NCI-H1694 treated with DMSO at 0.1 percent for 48 hours (cell line): ENCODE measurements around the gene DPPA3.
"Not testable (repeated sequence)": the region's sequence is repeated elsewhere in the genome, so short reads cannot be mapped to it uniquely, and the experiment has no call there.

Experiments used
- DNase-seq: peaks from one replicate; lab custom pipeline; 2025; lab: John Stamatoyannopoulos, UW

DPPA3 gene

DNA sequence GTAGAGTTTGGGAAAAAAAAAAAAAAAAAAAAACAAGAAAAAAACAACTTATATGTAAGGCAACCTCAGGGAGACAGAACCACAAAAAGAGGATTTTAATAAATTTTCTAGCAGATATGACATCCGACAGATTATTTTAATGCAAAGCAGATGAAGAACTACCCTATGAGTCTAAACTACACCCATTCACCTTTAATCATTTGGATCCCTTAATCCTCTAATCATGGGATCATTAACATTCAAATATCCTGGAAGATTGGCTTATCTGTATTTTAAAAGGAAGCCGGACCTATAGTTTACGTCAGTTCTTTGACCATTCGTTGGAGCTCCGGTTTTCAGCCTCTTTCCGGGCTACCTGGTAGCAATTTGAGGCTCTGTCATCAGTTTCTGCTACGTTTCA, at the start of gene DPPA3:
Gene DPPA3 (plus strand): TSS at position 301 of the 400 bp plus-strand sequence. CDS start 138 bp downstream, outside the sequence.
- no peak for DNase-seq

DNA sequence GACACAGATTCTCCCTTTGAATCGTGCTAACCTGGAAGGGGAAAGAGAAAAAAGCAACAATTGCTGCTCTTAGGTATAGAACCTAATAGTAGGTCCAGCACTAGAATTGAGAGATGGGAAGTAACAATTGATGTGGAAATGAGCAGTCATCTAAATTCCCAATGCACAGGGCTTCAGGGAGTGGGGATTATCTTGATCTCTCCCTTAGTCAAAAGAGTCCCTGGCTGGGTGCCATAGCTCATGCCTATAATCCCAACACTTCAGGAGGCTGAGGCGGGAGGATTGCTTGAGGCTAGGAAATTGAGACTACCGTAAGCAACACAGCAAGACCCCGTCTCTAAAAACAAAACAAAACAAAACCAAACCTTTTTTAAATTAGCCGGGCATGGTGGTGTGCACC, 49.5 kb upstream of the DPPA3 start:
- DNase-seq = no peak

DNA sequence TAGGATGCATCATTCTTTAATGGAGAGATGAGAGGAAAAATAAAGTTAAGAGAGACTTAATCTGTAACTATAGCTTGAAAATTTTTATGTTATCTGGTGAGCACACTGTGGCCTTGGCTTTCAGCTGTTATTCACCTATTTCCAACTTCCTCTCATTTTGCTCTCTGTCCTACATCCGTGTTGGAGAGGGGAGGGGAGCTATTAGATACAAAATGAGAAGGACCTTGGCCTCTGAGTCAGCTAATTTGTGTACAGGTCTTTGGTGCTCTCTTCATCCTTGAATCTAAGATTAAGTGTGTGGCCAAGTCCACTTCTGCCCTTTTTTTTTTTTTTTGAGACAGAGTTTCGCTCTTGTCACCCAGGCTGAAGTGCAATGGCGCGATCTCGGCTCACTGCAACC, 44.6 kb upstream of the DPPA3 start:
- no peak for DNase-seq

DNA sequence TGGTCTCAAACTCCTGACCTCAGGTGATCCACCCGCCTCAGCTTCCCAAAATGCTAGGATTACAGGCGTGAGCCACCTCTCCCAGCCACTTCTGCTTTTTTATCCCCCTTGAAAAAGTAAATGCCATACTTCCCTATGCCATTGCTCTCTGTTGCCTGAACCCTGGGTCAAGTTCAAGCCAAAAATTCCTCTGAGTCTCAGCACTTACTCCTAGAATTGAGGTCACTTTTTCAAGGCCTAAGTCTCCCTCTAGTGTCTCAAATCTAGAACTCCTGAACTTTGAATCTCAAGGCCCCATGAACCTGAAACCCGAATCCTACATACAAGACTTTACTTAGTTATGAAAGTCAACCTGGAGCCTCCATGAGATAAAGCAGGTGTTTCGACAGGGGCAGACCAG, 44.1 kb upstream of the DPPA3 start:
- DNase-seq = no peak

DNA sequence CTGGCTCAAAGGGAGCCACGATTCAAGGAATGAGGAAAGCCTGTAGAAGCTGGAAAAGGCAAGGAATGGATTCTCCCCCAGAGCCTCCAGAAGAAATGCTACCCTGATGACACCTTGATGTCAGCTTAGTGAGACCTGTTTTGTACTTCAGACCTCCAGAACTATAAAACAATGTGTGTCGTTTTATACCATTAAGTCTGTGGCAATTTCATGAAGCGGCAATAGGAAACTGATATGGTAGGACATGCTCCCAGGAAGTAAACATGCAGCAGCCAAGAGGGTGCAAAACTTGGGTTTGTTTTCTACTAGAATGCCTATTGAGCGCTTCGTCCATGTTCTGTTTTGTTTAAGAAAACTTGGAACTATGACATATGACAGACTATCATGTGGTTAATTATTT, 43.1 kb upstream of the DPPA3 start:
- no peak for DNase-seq

DNA sequence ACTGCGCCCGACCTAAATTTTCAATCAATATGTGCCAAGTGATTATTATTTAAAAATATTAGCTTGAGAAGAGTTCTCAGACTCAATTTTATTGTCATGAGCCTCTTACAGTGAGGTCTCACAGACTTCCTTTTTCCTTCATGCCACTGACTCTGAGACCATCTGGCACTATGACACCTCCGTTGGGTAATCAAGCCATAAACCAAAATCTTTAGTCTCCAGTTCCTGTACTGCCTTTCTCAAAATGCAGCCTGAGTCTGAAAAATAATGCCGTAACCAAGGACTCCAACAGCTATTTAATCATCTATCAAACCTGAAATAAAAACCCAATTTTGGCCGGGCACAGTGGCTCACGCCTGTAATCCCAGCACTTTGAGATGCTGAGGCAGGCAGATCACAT, 35.8 kb upstream of the DPPA3 start:
- not testable (repeated sequence) for DNase-seq

DNA sequence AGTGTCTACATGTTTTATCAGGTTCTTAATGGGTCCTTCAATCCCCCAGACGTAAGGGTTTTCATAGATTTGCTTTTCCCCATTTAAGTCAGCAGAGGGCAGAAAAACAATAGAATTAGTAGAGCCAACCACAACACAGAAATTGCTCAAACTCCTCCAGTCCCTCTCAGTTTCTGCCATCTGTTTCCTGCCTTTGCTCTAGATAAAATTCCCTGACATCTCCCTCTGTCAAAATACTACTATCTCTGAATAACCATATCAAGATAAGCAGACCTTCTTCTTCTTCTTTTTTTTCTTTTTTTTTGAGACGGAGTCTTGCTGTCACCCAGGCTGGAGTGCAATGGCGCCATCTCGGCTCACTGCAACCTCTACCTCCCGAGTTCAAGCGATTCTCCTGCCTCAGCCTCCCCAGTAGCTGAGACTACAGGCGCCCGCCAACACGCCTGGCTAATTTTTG, 33.8 kb upstream of the DPPA3 start:
- peak; percentile 26 for DNase-seq

DNA sequence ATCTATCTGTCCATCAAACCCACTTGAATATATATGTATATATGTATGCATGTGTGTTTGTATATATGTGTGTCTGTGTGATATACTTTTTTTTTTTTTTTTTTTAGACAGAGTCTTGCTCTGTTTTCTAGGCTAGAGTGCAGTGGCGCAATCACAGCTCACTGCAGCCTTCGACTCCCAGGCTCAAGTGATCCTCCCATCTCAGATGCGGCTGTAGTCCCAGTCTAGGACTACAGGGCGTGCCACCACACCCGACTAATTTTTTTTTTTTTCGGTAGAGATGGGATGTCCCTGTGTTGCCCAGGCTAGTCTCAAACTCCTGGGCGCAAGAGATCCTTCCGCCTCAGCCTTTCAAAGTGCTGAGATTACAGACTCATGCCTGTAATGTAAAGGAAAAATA, 32.5 kb upstream of the DPPA3 start:
- no peak for DNase-seq

DNA sequence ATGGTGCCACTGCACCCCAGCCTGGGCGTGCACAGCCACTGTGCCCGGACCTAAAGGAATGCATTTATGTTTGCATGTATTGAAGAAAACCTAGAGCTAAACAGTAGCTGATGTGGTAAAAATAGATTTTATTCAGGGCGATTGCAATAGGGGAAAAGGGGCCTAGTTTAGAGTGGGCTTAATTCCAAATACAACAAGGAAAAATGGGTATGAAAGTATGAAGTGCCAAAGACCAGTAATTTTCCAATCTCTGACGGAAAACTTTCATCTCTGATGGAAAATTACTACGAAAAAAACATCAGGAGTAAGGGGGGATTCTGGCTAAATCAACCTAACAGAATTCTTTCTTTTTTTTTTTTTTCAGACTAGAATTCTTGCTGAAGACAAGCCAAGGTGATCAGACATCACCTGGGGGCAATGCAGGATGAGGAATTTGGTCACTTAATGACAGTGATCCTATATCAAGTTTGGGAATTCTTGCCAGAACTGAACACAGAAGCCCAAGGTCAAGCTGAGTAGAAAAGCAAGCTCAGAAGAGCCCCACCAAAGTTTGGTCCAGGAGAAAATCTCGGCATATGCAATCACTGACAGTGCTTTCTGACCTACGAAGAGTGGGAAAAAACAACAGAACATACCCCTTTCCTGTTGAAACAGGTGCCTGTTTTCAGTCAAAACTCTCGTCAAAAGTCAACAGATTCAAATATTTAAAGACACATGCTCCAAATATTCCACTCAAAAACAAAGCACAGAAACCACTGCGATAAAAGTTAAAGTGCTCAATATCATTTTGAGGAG, 31.8 kb upstream of the DPPA3 start:
- DNase-seq = no peak

DNA sequence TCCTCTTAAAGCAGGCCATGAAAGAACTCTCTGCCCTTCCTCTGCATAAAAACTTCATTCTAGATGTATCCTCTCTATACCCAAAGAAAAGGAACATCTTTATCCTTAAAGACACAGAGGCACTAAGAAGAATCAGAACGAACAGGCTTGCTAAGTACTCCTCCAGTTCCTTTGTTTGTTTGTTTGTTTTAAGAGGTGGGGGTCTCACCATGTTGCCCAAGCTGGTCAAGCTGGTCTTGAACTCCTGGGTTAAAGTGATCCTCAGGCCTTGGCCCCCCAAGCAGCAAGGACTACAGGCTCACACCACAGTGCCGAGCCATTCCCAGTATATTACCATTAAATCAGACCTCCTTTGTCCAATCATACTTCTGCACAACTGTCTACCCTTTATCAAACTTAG, 29.7 kb upstream of the DPPA3 start:
- no peak for DNase-seq

DNA sequence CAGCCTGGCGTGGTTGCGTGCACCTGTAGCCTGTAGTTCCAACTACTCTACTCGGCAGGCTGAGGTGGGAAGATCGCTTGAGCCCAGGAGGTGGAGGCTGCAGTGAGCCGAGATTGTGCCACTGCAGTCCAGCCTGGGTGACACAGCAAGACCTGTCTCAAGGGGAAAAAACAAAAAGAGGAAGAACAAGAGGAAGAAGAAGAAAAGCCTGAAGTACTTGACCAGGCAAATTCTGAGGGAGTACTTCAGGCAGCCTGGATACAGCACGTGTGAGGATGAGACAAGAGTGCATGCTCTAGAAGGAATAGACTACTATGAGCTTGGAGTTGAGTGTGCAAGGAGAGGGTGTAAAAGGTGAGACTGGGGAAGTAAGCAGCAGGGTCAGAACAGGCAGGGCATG, 17.4 kb upstream of the DPPA3 start:
- DNase-seq = no peak

DNA sequence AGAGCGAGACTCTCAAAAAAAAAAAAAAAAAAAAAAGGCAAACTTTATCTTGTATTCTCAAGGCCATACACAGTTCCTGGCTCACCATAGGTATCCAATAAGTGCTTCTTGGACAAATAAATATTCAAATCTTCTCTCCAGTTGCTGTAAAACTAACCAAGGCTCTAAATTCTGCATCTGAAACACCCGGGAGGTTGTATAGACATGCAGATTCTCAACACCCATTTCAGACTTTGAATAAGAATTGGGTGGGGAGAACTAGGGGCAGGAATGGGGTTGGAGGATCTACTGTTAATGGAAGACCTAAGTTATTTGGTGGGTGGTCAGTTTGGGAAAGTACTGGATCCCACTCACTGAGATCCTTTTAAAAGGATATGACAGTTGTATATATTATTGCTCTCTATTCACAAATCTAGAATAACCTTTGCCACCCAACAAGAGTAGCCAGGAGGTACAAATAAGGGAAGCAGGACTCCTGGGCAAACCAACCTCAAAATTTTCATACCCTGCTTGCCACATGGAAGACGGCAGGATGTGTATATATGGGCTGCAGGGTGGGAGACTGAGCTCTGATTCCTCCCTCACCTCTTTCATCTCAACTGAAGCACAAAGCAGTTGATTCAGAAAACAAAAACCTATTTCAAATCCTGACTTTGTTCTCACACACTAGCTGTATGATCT, 16.5 kb upstream of the DPPA3 start:
- DNase-seq = no peak

DNA sequence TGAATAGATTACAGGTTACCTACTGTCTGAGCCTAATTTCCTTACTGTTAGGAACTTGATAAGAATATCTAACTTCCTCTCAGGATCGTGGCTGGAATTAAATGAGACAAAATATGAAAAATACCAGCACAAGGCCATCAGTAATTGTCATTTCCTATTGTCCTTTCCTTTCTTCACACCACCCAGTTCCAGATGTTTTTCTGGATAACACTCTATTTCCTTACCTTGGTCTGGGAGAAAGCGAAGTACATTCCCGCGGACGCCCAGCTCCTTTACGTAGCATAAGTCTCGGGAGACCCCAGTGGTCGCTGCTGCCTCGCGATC, 16.0 kb upstream of the DPPA3 start:
- no peak for DNase-seq

DNA sequence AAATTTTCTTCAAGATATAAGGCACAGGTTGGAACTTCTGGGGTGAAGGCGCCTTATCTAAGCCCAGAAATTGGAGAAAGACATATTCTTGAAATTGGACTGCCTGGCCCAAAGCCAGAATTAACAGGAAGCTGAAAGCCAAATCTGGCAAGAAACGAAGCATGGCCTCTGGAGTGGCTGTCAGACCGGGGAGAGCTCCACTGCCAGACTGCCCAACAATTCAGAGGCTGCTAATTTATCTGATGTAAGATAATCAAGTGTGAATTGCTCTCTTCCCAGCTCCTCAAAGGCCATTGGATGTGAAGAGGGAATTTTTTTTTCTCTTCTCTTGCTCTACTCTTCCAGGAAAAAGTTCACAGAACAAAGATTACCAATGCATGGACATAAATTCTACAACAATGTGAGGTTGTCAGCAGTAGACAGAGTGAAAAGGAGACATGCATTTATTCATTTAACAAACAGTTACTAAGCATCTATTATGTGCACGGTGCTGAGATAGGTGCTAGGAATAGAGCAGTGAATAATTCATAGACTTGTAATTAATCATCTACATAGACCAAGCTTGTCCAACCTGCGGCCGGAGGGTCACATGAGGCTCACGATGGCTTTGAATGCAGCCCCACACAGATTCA, 15.6 kb upstream of the DPPA3 start, which contains the start of gene GDF3:
Gene GDF3 (minus strand): TSS at position 210 of the 632 bp plus-strand sequence. CDS start 47 bp downstream, at position 163.
- DNase-seq = no peak

DNA sequence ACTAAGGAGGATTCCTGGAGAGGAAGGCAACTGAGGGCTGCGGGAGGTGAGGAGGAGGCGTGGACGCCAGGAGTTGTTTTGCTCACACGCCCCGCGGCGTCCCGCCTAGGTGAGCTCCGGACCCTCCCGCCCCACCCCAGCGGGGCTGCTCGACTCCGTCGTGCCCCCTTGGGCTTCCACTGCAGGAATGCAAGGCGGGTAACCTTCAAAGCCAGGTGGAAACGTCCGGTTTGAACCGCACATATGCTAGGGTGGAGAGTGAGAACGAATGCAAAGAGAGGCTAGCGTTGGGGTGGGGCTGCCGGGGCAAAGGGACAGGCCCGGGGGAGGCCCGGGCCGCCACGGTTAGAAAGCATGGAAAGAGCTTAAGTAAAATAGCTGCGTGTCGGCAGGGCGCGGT, 5.4 kb upstream of the DPPA3 start:
- no peak for DNase-seq

DNA sequence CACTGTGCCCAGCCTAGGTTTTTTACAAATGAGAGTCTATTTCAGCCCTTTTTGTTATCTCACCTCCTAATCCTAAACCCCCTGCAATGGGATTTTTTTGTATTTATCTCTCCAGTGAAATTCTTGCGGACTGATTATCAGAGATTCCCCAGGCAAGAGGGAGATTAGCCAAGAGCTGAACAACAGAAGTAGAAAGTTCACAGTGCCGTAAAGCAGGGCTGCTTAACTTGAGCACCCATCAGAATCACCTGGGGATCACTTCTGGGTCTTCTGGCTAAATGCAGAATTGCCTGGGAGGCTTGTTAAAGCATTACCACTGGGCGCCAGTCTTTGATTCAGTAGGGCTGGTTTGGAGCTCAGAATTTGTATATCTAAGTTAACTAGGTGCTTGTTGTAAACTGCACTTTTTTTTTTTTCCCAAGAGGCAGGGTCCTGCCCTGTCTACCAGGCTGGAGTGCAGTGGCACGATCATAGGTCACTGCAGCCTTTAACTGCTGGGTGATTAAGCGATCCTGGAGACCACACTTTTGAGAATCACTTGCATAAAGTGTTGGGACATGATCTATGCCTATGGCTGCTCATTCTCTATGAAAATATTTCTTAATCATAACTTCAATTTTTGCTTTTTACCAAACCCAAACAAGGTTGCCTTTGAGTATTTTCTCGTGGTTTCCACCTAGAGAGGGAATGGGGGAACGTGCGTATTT, 1.1 kb upstream of the DPPA3 start:
- no peak for DNase-seq

DNA sequence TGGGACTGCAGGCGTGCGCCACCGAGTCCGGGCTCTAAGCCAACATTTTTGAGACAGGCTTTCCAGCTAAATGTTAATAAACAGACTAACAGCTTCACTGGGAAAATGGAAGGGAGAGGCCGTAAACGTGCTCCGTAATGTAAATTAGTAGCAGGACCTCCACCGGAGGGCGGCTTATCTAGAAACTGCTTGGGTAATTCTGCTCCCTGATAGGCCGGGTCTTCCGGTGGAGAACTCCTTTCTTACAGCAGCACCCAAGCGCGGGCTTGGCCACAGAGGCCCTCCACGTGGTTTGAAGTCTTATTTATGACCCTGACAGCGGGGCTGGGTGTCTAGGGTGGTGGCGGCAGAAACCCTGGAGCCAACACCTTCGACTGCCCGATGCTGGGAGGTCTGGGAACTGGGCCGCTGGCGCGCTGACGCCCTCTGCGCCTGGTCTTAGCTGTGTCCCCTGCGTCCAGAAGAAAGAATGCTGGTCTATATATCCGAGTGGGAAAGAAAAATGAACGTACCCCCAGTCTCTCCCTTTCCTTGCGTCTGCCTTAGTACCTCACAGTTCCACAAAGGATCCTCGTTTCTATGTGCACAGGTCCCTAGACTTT, 1.7 kb downstream of the DPPA3 start:
- no peak for DNase-seq

DNA sequence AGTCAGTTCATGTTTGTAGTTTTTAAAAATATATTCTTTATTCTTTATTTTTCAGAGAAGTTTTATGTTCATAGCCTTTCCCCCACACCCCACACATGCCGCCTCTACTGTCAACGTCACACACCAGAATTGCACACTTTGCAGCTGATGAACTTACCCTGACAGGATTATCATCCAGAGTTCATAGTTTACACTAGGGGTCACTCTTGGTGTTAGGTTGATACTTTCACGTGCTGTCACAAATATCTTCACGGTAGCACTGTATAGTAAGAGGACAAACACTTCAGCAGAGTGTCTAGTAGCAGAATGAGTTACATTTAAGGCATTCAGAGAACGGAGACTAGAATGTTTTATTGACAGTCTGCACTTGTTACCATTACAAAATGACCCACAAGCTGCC, 5.1 kb downstream of the DPPA3 start:
- no peak for DNase-seq

DNA sequence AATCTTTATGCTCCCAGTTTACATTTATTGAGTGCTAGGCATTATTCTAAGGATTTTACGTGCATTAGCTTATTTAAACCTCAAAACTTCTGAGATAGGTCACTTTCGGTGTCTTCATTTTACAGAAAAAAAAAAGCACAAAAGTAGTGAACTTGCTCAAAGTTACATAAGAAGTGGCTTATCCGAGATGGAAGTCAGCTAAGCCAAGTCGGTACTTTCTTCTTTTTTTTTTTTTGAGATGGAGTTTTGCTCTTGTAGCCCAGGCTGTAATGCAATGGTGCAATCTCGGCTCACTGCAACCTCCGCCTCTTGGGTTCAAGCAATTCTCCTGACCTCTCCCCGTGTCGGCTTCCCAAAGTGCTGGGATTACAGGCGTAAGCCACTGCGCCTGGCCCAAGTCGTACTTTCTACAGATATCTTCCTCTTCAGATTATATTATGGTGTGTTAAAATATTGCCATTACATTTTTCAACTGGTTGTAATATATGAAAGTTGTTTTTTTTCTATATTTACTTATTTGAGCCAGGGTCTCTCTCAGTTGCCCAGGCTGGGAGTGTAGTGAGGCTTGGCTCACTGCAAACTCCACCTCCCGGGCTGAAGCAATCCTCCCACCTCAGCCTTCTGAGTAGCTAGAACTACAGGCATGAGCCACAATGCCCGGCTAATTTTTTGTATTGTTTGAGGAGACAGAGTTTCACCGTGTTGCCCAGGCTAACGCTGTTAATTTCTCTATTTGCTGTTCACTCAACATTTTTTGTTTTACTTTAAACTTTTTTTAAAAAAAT, 8.9 kb downstream of the DPPA3 start:
- no peak for DNase-seq

DNA sequence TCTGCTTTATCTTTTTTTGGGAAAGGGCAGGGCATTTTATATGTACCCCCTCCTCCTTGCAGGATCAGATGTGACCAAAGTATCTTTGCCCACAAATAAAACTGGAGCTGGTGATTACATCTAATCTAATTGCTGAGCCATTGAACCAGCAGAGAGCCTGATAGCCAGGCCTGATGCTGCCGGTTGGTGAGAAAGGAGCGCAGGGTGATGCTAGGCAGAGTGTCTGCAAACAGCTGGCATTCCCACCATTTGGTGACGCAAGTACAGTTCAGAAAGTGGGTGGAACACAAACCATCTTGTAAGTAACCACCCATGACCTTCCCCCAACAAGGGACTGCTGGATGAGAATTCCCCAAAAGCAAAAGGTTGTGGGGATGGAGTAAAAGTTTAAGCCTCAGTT, 12.7 kb downstream of the DPPA3 start:
- no peak for DNase-seq

DNA sequence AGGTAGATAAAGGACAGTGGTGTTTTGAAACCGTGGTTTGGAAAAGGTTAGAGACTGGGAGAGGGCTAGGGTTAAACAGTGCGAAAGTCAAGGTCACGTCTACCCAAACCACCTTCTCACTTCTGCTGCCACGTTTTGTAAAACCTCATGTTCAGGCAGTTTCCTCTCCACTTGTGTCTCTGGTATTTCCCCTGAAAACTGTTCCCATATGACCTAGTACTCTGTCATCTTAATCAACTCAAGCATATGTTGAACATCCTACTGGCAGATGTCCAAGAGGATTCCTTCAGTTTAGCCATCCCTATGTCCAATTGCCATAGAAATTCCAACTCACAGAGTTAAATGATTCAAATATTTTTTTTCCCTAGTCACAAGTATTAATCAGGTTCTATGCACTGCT, 18.5 kb downstream of the DPPA3 start:
- no peak for DNase-seq
